Right renal cortex interstitium (tissue), 3 donors: ENCODE measurements around the gene VCL. TPM values are rescaled to one million over a fixed set of nuclear protein-coding genes. Genes with fewer than 3 reads are reported as not detected.
"Not testable (repeated sequence)": the region's sequence is repeated elsewhere in the genome, so short reads cannot be mapped to it uniquely, and the experiment has no call there.

ENCODE experiments used
- DNase-seq, 3 donors: peaks; one replicate each; pipeline ENCODE4 v3.0.0-alpha.2; 2013; ENCODE audit warnings: low read depth in 3 of 3, low spot score in 2 of 3
- polyA plus RNA-seq, 3 donors: library from polyadenylated mRNA; unstranded; fragments of 120-200 nt; gene quantifications; one replicate each; pipeline ENCODE4 v1.2.1, GENCODE V29; 2013; ENCODE audit not compliant: insufficient read length in 3 of 3

The VCL gene
- polyA plus RNA-seq, 3 donors: 120 to 131 (median 130) TPM

DNA sequence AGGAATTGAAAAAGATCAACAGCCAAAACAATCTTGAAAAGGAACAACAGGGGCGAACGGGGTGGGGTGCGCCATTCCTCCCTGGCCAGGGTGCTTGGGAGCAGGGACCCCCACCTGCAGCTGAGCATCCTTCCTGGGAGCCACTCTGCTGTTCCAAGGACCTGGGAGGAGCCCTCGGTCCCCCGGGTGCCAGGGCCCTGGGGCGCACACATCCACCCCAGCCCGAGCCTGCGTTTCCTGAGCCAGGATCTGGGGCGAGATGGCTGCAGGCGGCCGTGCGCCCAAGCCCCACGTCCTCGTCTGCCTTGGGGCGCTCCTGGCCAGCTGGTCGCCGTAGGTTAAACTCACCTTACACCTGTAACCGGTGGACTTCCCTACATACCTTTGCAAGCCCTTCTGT, 142.1 kb downstream of the VCL start:
- DNase-seq: no peak

DNA sequence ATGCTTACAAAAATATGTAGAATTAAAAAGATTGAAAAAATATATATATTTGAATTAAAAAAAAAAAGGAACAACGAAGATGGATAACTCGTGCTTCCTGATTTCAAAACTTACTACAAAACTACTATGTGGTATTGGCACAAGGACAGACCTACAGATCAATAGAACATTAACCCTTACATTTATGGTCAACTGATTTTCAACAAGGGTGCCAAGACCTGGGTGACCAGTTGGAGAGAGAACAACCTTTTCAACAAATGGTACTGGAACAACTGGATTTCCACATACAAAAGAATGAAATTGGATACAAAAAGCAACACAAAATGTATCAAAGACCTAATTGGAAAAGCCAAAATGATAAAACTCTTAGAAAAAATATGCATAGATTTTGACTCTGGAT, 142.6 kb downstream of the VCL start:
- no peak for DNase-seq

DNA sequence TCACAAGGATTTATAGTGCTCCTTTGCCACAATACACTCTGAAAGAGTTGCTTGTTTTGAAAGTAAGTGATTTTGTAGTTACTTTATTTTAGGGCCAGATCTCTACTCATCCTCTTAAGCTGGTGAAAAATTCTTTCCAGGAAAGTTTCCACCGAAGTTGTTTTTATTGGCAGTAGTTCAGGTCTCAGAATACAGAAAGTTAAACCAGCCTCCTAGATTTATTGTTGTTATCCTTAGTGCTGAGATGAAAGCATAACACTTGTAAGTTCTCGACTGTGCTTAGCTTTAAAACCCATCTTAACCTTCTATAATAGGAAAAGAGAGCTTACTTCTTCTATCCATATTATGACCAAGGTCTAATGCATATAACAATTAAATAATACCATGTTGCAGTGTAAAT, 147.2 kb downstream of the VCL start:
- peak in 2 of 3 donors; percentile 49 to 62 for DNase-seq

DNA sequence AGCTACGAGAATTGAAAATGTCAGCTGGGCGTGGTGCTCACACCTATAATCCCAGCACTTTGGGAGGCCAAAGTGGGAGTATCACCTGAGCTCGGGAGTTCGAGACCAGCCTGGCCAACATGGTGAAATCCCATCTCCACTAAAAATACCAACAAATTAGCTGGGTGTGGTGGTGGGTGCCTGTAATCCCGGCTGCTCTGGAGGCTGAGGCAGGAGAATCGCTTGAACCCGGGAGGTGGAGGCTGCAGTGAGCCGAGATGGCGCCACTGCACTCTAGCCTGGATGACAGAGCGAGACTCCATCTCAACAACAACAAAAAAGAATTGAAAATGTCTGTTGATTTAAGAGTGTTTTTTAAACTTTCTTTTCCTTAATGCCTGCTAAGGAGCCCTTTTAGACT, 149.1 kb downstream of the VCL start:
- not testable (repeated sequence) for DNase-seq

DNA sequence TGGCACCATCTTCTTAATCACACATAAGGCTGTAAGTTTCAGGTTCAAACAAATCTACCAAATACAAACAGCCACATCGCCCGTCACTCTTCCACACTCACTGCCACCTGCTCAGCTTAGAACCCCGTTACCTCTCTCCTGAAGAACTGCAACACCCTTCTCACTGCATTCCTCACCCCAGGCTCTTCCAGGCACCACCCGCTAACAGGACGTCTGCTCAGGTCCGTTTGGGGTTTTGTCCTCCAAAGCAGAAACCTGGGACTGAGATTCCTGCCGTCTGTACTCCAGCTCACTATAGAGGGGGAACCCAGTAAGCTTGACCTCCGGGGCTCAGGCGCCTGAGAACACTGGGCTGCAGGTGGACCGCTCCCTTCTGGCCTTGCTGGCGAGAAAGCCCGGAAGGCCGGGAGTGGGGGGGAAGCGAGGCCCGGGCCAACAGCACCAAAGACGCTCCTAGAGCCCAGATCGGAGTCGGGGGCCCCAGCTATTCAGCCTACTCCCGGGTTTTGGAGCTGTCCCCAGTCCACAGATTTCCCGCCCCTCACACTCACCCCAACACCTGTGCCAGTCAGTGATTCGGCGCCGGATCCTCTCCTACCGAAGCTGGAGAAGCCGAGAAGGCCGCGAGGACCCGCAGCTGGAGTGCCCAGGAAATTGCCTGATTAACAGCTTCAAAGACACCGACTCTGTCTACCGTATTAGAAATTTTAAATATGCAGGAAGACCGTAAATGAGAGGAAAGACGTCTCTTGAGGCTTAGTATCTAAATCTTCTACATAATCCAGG, 152.5 kb downstream of the VCL start, which contains the start of gene AP3M1:
Gene AP3M1, minus strand, starts transcription at position 625 of the 786 bp plus-strand sequence. CDS start 12,449 bp downstream, outside the sequence.
- DNase-seq: peak in 1 of 3 donors; percentile 99

DNA sequence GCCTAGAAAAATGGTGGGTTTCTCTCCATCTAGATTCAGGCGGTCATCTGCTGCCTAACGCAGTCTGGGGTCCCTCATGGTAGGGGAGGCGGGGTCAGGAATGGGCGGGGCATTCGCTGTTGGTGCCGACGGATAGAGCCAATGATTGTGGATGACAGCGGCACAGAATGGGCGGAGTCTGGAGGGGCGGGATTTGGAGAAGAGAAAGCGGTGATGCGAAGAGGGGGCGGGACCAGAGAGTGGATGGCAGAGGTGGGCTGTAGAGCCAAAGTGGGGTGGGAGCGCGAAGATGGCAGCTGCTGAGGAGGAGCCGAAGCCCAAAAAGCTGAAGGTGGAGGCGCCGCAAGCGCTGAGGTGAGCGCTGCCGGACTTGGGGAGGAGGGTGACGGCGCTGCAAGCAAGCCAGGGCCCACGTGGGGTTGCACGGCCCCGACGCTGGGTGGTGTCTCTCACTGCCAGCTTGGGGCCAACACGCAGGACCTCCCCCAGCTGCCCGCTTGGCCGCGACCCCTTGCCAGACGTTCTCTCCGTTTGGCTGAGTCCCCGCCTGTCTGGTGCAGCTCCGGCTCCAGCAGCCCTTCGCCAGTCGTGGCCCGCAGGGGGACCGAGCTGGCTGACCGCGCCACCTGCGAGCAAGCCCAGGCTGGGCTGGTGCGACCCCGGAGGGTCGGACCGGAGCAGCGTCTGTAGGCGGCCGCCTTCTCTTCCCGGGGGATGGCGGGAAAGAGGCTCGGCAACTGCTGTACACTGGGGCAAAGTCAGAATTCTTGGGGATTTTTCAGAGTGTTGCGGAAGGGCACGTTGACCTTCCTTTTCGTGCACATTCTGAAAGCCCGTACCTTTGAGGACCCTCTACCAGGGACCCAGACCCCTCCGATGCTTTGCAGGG, 153.3 kb downstream of the VCL start, which contains the start of gene ADK:
Gene ADK, plus strand, starts transcription at position 232 of the 889 bp plus-strand sequence. Its CDS starts 58 bp downstream, at position 290.
- peak in 2 of 3 donors; percentile 99 to 100 for DNase-seq

DNA sequence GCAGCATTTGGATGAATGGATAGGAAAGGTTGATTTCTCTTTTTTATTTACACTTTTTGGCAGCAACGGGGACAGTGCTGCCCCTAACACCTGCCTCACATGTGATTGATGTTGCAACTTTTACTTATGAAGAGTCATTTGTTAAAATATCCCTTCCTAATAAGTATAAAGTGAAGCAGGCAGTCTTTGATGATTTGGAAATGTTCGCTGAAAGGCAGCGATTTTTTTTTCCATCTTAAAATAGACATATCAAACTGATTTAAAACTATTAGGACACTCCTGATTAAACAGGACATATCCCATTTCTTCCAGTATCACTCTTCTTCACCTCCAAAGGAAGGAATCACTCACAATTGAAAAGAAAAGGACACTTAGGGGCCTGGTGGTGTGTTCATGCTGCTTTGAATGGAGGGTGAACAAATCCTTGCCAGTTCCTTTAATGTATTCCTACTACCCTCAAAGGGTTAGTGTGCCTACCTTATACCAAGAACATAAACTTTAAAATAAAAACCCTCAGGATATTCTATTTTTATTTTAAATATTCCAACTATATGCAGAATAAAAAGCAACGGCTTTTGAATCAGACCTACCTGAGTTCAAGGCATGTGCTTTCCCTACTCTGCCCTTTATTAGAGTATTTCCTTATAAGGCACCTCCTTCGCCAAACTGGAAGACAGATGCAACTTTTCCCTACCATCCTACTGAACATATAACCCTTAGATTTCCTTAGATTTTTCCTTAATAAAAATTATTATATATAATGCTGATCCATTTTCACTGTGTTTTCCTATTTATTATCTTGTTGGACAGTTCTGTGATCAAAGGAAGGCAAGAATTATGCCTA, 154.2 kb downstream of the VCL start:
- no peak for DNase-seq

DNA sequence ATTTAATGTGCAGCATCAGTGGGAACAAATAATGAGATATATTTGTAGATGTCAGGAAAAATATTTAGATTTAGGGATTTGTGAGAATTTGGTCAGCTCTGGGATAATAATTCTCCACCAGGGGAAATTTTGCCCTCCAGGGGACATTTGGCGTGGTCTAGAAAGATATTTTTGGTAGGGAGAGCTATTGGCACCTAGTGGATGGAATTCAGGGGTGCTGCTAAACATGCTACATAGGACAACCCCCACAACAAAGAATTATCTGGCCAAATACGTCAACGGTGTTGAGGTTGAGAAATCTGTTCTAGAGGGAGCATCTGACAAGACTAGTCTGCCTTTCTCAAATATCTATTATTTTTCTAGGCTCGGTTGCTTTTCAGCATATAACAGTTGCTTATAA, 155.2 kb downstream of the VCL start:
- no peak for DNase-seq

DNA sequence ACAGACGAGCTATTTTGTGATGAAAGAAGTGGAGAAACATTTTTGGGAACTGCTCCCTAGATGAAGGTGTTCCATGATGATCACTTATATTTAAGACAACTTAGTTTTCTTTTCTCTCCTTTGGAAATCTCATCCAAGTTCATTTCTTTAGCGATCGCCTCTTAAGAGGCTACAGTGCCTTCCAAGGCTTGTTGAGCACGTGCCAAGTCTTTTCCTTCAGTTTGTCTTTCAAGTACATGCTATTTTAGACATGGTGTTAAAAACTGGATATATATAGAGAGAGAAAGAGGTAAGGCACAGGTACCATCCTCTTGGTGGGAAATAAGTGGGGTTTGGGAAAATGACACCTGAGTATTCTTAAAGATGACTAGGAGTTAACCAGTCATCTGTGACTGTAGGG, 155.8 kb downstream of the VCL start:
- DNase-seq: no peak

DNA sequence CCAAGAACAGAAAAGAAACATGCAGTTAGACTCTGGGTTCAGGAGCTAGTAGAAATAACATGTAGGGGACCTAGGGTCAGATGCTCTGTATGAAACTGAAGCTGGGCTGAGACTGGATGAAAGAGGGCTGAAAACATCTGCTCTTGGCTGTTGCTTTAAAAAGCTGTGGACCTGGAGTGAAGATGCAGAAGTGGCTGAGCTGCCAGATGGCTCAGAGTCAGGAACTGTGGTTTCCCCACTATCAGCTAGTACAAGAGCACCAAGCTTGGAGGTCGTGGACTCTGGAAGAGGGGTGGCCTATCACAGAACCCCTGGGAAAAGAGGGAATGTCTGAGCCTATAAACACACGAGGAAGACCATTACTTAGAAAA, 159.0 kb downstream of the VCL start:
- DNase-seq: no peak

DNA sequence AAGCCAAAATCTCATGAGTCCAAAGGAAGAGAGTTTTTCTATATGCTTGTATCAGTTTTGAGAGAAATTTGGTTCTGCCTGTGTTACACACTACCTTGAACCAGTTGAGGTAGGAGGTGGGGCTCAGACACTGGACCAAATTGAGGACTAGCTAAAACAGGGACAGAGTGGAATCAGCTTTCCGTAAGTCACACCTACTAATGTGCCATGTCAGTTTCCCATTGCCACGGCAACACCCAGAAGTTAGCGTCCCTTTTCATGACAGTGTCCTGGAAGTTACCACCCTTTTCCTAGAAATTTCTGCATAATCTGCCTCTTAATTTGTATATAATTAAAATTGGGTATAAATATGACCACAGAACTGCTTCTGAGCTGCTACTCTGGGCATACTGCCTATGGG, 162.1 kb downstream of the VCL start:
- no peak for DNase-seq

DNA sequence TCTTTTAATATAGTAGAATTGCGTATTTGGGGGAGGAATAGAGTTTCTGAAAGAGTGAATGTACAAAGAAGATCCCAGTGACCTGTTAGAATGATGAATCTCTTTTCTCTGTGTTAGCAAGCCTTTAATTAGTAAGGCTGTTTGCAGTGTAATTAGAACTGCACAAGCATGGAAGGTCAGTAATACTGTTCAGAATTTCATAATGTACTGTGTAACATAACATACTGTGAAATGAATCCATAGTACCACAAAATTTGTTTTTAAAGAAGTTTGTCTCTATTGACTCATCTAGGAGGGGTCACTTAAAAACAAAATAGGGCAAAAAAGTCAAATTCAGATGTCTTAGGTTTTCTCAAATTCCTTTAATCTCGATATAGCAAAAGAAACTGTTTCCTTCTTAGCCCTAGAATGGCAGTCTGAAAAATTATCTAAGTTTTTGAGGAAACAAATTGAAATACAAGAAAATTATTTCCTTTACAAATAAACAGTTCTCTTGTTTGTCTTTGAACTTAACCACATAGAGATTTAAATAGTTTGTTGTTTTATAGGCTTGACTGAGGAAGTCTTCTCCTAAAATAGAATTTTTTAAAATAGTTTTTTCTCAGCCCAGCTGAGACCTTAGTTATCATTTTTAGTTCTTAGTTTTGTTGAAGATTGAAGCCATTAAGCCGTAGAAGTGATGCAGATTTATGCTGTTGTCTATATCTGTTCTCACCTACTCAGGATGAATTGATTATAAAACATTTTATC, 165.6 kb downstream of the VCL start:
- DNase-seq: no peak

DNA sequence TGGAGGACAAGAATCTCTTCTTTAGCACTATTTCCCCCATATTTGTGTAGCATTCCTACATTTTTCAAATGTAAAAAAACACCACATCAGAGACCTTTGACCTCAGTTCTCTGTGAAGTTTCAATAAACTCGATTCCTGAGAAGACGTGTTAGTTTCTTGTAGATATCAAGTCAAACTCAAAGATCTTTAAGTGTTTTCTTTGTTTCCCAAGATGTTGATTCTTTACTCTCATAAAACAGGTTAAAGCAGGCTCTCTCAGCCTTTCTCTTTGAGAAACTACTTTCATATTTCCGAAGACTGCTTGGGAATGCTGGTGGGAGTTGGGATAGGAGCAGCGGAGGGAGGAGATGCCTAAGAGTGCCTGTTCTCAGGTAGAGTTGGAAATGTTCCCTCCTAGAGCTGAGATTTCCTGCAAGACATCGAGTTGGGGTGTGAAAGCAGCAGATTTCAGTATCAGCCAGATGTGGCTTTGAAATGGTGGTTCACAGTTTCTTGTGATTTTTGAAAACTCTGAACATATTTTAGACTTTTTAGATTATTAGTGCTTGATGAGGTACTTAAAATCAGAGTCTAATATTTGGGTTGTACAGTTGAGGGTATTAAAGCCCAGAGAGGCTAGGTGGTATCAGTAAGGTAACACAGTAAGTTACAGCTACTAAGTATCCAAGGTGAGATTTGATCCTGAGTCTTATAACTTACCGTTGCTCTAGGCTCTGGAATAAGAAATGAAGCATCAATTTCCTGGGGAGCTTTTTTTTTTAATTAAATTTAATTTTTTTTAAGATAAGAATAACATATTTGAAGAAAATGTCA, 167.0 kb downstream of the VCL start:
- DNase-seq: no peak

DNA sequence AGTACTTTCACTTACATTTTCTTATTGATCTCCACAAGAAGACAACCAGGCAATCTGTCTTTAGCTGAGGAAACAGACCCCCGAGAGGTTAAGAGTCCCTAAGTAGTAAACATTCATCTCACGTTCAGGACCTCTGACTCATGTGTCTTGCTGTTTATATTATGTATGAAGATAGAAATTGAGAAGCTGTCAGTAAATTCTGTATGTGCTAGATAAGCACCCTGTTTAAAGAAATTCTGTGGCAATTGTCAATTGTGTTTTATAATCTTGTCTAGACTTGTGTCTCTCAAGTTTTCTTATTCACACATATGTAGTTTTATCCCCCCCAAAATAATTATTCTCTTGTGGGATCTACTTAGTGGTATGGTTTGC, 167.6 kb downstream of the VCL start:
- DNase-seq: no peak

DNA sequence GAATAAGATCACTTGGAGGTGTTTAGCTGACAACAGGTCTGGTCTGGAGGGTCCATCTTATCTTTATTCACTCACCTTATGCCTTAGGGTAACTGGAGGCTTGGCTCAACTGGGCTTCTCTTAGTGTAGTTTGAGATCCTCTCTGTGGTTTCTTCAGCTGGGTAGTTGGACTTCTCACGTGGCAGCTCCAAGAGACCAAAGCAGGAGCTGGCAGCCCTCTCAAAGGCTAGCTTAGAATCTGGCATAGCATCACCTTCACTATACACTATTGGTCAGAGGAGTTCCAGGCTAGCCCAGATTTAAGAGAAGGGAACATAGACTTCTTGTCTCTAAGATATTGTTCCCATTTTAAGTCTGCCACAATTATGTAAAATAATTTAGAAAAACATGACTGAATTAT, 169.5 kb downstream of the VCL start:
- DNase-seq: no peak
